ENCODE measurements around the gene MZT2B. TPM values are rescaled to one million over a fixed set of nuclear protein-coding genes. Genes with fewer than 3 reads are reported as not detected.

MZT2B gene
- total and polyA plus RNA-seq, 2 experiments from 2014 or later: 70.9 to 233 TPM

DNA sequence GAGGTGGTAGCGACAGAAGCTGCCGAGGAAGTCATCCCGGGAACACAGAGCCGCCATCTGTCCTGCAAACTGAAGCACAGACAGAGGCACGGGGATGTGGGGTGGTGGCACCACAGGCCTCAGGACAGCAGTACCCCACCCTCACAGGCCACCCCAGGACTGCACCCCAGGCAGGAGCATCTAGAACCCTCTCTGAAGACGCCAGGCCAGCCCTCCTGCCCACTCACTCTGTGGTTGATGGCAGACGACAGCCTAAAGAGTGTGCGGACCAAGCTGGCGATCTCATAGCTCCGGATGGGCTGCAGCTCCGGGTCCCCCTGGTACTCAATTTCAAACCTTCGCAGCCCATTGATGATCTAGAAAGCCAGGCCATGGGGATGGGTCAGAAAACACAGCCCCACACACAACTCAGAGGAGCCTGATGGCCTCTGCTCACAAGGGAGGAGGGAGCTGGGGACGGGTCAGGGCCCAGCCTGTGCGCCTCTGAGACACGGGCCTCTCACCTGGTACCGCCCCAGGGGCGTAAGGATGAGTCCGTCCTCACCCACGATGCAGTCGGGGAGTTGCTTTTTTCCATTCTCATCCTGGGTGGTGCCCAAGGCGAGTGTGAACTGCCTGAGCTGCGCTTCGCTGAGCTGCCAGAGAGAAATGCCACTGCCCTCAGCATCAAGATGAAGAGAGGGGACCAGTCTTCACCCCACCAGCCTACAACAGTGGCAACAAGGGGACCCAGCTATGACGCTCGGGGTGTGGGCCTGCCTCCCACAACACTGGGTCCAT lies 29.1 kb upstream of the MZT2B start:
- H3K36me3 Mint-ChIP-seq (ENCODE audit: low read depth): peaks cover 21% of the 10 kb centered on the region
- TF ChIP-seq ZNF331 (CRISPR knock-in tag; IDR thresholded peaks at IDR 0.05; ENCODE audit: low read depth) (no peak), CTCF (conservative IDR thresholded peaks at IDR 0.05; ENCODE audit: low read depth in 2 of 2) (no peak), ZNF462 (CRISPR knock-in tag; IDR thresholded peaks at IDR 0.05) (no peak), EZH2phosphoT487 (IDR thresholded peaks at IDR 0.05; ENCODE audit: unreplicated experiment) (no peak), STAT1 (IDR thresholded peaks at IDR 0.05; ENCODE audit: unreplicated experiment) (no peak), EZH2 (IDR thresholded peaks at IDR 0.05; ENCODE audit: low read depth, unreplicated experiment) (no peak), ZNF114 (CRISPR knock-in tag; IDR thresholded peaks at IDR 0.05) (no peak), JUNB (IDR thresholded peaks at IDR 0.05; ENCODE audit: unreplicated experiment) (no peak), REST (IDR thresholded peaks at IDR 0.05; ENCODE audit: unreplicated experiment) (no peak)
- TF ChIP-seq, protein P1, sequence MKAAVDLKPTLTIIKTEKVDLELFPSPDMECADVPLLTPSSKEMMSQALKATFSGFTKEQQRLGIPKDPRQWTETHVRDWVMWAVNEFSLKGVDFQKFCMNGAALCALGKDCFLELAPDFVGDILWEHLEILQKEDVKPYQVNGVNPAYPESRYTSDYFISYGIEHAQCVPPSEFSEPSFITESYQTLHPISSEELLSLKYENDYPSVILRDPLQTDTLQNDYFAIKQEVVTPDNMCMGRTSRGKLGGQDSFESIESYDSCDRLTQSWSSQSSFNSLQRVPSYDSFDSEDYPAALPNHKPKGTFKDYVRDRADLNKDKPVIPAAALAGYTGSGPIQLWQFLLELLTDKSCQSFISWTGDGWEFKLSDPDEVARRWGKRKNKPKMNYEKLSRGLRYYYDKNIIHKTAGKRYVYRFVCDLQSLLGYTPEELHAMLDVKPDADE (IDR thresholded peaks at IDR 0.05): no peak
- DNase-seq (ENCODE audit: low spot score) (no peak), ATAC-seq (no peak)
- H3K27ac Mint-ChIP-seq: no peak overlapping the region
- Histone ChIP-seq H3F3A (replicated peaks; ENCODE audit: low read depth) (no peaks in the 10 kb centered on the region), H2AFZ (no peak overlapping the region), H3K36me3 (ENCODE audit: insufficient read depth) (no peaks in the 10 kb centered on the region), H3K9me2 (ENCODE audit: insufficient read depth) (no peaks in the 10 kb centered on the region), H3K27me3 (ENCODE audit: insufficient read depth) (no peaks in the 10 kb centered on the region), H3K4me2 (no peak overlapping the region), H4K20me1 (replicated peaks; ENCODE audit: insufficient read depth) (no peaks in the 10 kb centered on the region), H3K79me2 (replicated peaks; ENCODE audit: insufficient read depth) (no peaks in the 10 kb centered on the region), H3K27ac (ENCODE audit: low read depth) (no peak overlapping the region), H3K4me1 (ENCODE audit: insufficient read depth) (no peaks in the 10 kb centered on the region), H3K4me3 (no peak overlapping the region)
- H3K4me1 Mint-ChIP-seq: no peaks in the 10 kb centered on the region; the same call in 1 of the 3 replicates
- H3K4me3 Mint-ChIP-seq: no peak overlapping the region
- H3K9me3 Mint-ChIP-seq: no peaks in the 10 kb centered on the region
- H3K27me3 Mint-ChIP-seq (ENCODE audit: insufficient read depth, low read depth, poor library complexity): peaks cover 5% of the 10 kb centered on the region

All from GM23338 (cell line).